ENCODE data around the gene CLTCL1.

The CLTCL1 gene

DNA sequence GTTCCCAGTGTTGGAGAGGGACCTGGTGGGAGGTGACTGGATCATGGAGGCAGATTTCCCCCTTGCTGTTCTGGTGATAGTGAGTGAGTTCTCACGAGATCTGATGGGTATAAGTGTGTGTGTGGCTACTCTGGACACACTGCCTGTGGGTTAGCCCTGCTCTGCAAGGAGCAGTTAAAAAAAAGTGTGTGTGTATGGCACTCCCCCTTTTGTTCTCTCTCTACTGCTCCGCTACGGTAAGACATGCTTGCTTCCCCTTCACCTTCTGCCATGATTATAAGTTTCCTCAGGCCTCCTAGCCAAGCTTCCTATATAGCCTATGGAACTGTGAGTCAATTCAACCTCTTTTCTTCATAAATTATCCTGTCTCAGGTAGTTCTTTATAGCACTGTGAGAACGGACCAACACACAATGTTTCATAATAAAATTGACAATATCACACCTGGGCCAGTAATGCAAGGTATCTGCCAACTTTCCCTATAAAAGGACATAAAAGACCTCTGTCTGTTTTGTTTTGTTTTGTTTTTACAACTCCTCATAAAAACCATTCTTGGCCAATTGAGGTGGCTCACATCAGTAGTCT, 20.2 kb downstream of the CLTCL1 start:
- TF ChIP-seq GATA2 (IDR thresholded peaks at IDR 0.05; ENCODE audit: low read depth, low read length) (no peak), GATA3 (IDR thresholded peaks at IDR 0.05; ENCODE audit: low read depth, low read length) (no peak)

DNA sequence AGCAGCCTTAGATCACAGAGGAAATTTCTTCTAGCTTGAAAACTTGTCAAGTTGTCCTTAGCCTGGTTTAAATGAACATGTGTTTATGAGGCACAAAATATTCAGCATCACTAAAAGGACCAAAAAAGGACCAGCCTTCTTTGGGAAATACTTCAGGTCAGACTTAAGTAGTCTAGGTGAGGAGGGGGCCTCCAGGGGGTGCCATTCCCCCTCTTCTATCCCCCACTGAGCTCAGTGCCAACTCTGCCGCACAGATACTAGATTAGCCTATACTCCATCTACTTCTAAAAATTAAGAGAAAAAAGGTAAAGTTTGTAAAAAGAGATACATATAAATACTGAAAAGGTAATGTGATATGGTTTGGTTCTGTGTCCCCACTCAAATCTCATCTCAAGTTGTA, 20.6 kb downstream of the CLTCL1 start:
- TF ChIP-seq GATA2 (IDR thresholded peaks at IDR 0.05; ENCODE audit: low read depth, low read length) (no peak), GATA3 (IDR thresholded peaks at IDR 0.05; ENCODE audit: low read depth, low read length) (no peak)

DNA sequence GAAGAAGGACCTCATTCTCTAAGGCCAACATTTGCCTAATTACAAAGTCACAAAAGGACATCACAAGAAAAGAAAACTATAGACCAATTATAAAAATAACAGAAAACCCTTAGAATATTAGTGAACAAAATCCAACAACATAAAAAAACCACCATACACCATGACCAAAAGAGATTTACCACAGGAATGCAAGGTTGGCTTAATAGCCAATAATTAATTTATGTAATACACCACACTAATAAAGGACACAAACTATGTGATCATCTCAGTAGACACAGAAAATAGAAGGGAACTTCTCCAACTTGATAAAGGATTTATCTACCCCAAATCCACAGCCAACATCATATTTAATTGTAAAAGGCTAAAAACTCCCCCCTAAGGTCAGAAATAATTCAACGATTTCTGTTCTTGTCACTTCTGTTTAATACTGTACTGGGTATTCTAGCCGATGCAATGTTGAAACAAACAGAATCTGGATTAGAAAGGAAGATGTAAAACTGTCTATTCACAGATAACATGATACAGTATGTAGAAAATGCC, 24.9 kb downstream of the CLTCL1 start:
- no peak for TF ChIP-seq GATA2 (IDR thresholded peaks at IDR 0.05; ENCODE audit: low read depth, low read length)
- no peak for TF ChIP-seq GATA3 (IDR thresholded peaks at IDR 0.05; ENCODE audit: low read depth, low read length)

DNA sequence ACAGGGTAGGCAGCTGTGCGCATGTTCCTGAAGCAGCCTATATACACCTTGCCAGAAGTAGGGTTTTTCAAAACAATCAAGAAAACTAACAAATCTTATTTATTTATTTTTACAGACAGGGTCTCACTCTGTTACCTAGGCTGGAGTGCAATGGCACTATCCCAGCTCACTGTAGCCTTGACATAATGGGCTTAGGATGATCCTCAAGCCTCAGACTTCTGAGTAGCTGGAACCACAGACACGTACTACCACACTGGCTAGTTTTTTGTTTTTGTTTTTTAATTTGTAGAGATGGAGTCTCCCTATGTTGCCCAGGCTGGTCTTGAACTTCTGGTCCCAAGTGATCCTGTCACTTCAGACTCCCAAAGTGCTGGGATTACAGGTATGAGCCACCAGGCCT, 25.7 kb downstream of the CLTCL1 start:
- TF ChIP-seq GATA2 (IDR thresholded peaks at IDR 0.05; ENCODE audit: low read depth, low read length) (no peak), GATA3 (IDR thresholded peaks at IDR 0.05; ENCODE audit: low read depth, low read length) (no peak)

DNA sequence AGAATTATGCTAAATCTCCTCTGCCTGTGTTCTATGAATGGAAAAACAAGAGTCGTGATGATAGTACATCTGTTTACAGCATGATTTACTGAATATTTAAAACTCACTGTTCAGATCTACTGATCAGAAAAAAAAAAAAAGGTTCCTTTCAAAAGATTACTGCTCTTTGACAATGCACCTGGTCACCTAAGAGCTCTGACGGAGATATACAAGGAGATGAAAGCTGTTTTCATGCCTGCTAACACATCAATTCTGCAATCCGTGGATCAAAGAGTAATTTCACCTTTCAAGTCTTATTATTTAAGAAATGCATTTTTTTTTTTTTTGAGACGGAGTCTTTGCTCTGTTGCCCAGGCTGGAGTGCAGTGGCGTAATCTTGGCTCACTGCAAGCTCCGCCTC, 30.7 kb downstream of the CLTCL1 start:
- TF ChIP-seq GATA2 (IDR thresholded peaks at IDR 0.05; ENCODE audit: low read depth, low read length) (no peak), GATA3 (IDR thresholded peaks at IDR 0.05; ENCODE audit: low read depth, low read length) (no peak)

DNA sequence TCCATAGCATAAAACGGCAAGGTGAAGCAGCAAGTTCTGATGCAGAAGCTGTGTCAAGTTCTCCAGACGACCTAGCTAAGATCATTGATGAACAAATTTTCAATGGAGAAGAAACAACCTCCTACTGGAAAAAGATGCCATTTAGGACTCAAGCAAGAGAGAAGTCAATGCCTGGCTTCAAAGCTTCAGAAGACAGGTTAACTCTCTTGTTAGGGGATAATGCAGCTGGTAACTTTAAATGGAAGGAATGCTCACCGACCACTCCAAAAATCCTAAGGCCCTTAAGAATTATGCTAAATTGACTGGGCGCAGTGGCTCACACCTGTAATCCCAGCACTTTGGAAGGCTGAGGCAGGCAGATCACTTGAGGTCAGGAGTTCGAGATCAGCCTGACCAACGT, 31.3 kb downstream of the CLTCL1 start:
- no peak for TF ChIP-seq GATA2 (IDR thresholded peaks at IDR 0.05; ENCODE audit: low read depth, low read length)

DNA sequence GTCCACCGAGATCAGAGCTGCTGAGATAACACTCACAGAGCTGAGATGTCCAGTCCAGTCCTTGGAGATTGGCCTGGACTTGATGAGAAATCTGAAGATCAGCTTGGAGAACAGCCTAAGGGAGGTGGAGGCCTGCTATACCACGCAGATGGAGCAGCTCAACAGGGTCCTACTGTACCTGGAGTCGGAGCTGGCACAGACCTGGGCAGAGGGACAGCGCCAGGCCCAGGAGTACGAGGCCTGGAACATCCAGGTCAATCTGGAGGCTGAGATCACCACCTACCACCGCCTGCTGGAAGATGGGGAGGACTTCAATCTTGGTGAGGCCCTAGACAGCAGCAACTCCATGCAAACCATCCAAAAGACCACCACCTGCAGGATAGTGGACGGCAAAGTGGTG, 33.1 kb downstream of the CLTCL1 start:
- TF ChIP-seq GATA2 (IDR thresholded peaks at IDR 0.05; ENCODE audit: low read depth, low read length) (no peak), GATA3 (IDR thresholded peaks at IDR 0.05; ENCODE audit: low read depth, low read length) (no peak)

DNA sequence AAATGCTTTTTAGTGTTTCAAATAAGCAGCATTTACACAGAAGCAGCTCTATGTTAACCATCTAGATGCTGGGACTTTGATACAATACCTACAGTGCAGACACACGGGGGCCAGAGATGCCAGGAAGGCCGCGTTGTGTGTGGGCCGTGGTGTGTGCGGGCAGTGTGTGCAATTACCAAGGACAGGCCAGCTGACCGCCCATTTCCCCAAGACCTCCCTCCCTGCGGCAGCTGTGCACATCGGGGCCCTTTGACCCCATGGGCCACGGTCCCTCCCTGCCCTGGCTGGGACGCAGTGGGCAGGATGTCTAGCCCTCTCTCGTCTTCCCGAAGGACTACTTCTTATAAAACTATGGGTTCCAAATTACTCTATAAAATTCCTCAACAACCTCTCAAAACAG, 38.4 kb downstream of the CLTCL1 start:
- TF ChIP-seq GATA2 (IDR thresholded peaks at IDR 0.05; ENCODE audit: low read depth, low read length) (no peak), GATA3 (IDR thresholded peaks at IDR 0.05; ENCODE audit: low read depth, low read length) (no peak)

DNA sequence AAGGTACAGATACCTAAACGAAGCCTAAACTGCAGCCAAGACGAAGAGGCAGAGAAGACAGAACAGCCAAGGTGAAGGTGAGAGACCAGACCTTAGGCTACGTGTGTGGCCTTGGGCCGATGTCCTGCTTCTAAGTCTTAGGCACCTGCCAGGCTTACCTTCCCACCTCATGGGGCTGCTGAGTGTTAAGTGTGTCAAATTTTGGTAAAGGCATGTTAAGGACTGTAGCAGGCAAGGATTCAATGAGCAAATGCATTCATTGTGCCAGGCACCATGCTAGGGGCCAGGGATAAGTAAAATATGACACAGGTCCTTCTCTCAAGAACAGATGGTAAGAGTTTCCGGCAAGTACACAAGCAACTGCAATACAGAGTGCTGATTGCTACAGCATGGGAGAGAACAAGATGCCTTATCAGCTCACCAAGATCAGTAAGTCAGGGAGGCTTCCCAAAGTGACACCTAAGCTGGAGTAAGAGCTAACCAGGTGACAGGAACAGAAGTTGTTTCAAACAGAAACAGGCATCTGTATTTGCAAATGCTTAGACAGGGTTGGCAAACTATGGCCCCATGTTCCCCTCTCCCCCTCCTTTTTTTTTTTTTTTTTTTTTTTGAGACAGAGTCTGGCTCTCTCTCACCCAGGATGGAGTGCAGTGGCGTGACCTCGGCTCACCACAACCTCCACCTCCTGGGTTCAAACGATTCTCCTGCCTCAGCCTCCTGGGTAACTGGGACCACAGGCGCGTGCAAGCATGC, 46.7 kb downstream of the CLTCL1 start:
- TF ChIP-seq GATA2 (IDR thresholded peaks at IDR 0.05; ENCODE audit: low read depth, low read length): no peak

DNA sequence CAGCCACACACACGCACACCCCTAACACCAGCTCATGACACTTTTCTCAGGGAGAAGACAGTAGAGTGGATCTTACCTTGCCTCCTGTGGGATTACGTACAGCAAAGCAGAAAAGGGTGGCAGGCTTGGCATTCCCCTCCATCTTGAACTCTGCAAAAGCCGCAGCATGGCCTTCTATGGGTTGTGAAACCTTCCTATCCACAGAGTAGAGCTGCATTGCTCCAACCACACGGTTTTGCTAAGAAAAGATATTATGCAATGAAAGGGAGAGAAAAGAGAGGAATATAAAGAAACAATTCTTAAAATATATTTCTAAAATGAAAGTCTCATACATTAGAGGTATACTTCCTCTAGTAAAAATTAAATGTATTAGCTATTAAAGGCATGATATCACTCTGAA, 48.8 kb downstream of the CLTCL1 start:
- TF ChIP-seq GATA2 (IDR thresholded peaks at IDR 0.05; ENCODE audit: low read depth, low read length) (no peak), GATA3 (IDR thresholded peaks at IDR 0.05; ENCODE audit: low read depth, low read length) (no peak)

DNA sequence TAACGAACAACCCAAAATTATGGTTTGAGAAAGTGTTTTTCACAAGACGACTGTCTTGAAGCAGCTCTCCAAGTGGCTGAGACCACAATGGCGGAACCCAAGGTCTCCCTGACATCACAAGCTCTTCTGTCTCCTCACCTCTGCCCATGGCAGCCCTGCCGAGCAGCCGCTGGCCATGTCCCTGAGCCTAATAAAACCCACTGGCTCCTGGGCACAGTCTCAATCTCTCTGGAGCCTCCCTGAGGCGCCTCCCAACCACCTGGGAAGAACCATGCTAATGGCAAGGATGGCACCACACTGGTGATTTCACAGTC, 50.0 kb downstream of the CLTCL1 start:
- TF ChIP-seq GATA2 (IDR thresholded peaks at IDR 0.05; ENCODE audit: low read depth, low read length) (no peak), GATA3 (IDR thresholded peaks at IDR 0.05; ENCODE audit: low read depth, low read length) (no peak)

DNA sequence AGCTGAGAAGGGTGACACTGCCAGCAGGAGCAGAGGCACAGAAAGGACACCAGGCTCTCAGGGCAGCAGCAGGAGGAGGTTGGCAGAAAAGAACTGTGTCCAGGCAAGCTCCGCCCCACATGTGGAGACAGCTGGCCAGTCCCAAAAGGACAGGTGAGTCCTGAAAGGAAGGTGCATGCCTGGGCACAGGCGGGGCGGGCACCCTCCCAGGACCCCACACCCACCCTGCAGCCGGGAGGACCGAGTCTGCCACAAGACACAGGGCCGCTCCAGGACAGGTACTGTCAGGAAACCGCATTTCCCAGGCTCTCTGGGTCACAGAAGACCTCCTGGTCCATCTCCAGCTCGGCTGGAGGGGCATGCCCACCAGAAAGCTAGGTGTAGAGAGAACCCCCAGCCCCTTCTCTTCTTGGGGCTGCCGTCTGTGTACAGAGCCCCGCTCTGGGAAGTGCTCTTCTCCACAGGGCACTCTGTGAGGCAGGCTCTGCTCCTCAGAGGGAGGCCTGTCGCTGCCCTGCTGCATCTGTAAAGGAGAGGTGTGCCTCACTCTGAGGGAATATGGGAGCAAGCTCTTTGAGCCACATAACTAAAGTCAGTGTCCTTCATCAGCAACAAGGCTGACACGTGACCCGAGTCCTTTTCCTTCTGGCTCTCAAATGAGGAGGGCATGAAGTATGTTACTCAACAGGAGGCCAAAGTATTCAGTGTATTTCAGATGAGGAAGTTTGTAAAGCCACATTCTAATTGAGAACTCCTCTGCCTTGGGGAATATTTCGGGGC, 50.5 kb downstream of the CLTCL1 start:
- TF ChIP-seq GATA3 (IDR thresholded peaks at IDR 0.05; ENCODE audit: low read depth, low read length): no peak
- no peak for TF ChIP-seq GATA2 (IDR thresholded peaks at IDR 0.05; ENCODE audit: low read depth, low read length)

DNA sequence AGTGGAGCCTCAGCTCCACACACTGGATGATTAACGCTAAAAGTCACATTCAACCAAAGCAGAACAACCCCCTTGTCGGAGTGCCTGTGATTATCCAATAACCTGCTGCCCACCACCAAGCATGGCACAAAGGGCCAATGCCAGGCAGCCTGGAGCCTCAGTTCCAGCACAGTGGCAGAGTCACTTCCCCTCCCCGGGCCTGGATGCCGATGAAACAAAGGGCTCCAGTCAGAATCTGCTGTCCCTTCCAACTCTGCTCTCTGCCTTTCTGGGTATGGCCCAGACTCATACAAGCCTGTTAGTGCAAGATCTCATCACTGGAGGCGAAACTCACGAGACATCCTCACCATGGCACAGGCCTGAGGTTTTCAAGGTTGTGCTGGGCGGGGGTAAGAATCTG, 52.1 kb downstream of the CLTCL1 start:
- no peak for TF ChIP-seq GATA3 (IDR thresholded peaks at IDR 0.05; ENCODE audit: low read depth, low read length)
- no peak for TF ChIP-seq GATA2 (IDR thresholded peaks at IDR 0.05; ENCODE audit: low read depth, low read length)

DNA sequence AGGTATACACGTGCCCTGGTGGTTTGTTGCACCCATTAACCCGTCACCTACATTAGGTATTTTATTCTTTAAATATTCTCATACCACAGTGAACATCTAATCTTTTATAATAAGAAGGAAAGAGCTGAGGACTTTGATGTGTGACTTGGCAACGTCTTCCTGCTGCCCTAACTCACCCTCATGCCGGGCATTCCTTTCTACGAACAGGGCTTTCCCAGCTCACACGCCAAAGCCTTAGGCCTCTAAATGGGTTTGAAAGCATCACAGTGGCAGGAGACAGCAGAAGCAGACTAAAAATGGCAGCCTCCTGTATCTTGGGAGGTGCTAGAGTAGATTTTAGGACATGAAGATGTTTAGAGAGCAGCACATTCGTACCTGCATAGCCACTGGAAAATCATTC, 52.6 kb downstream of the CLTCL1 start:
- TF ChIP-seq GATA2 (IDR thresholded peaks at IDR 0.05; ENCODE audit: low read depth, low read length) (no peak), GATA3 (IDR thresholded peaks at IDR 0.05; ENCODE audit: low read depth, low read length) (no peak)

DNA sequence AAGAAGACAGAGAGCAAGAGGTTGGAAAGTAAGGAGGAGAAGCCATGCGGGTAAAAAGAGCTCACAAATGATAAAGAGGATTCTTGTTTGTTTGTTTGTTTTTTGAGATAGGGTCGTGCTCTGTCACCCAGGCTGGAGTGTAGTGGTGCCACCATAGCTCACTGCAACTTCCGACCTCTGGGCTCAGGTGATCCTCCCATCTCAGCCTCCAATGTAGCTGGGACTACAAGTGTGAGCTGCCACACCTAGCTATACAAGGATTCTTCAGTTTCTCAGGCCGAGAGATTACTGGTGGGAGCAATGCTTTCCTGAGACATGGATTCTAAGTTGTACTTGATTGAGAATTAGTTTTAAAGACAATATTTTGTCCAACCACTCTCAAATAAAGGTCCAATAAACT, 55.6 kb downstream of the CLTCL1 start:
- TF ChIP-seq GATA2 (IDR thresholded peaks at IDR 0.05; ENCODE audit: low read depth, low read length) (no peak), GATA3 (IDR thresholded peaks at IDR 0.05; ENCODE audit: low read depth, low read length) (no peak)

Data from SH-SY5Y (cell line).